T47D (cell line): Measurements from ENCODE around the gene KRT84.

Experiments used
- DNase-seq, 2 experiments: peaks; one replicate each; pipeline versions ENCODE4 v3.0.0 to v3.0.0-alpha.2; 2011 to 2012; ENCODE audit warnings: low read depth in 1 of 2, low spot score in 1 of 2
- JUND ChIP-seq: IDR thresholded peaks from 2 replicates; pipeline ENCODE4 v1.6.1; 2012; ENCODE audit warnings: low read depth
- in situ Hi-C: cut with HindIII; loops from 2 replicates; pipeline ENCODE4 v1.10.0; 2016; ENCODE audit warnings: low sequenced_read_pairs, low pct_unique_long_range_greater_than_20kb

The KRT84 gene

GRCh38 chr12:52403561-52403960 lies 18.1 kb upstream of the KRT84 start:
- no peak for DNase-seq
- in situ Hi-C loops, result no loop called here
- TF ChIP-seq JUND, result no peak

DNA sequence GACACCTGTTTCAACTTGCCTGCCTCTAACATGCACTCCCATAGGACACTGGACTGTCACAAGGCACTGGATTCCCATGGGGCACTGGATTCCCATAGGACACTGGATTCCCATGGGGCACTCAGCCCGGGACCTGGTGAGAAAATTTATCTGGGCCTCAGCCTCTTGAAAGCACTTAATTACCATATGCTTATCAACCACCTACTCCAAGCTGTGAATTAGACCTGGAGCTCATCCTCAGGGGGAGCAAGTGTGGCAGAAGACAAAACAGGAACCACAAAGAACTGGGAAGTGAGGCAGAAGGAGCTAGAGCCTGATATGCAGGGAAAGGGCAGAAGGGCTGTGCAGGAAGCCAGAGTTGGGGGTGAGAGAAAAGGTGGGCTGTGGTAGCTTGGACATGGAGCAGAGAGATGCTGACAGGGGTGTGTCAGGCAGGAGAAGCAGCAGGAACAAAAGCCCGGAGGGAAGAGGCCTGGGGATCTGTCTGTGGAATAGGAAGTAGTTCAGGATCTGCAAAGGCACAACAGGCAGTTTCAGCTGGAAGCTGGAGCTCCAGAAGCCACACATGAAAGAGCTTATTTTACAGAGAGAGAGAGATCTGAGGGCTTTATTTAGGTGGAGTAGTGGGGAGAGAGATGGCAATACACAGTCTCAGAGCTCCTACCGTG lies 17.6 kb upstream of the KRT84 start:
- in situ Hi-C loops, result no loop called here
- no peak for DNase-seq
- TF ChIP-seq JUND, result no peak

DNA sequence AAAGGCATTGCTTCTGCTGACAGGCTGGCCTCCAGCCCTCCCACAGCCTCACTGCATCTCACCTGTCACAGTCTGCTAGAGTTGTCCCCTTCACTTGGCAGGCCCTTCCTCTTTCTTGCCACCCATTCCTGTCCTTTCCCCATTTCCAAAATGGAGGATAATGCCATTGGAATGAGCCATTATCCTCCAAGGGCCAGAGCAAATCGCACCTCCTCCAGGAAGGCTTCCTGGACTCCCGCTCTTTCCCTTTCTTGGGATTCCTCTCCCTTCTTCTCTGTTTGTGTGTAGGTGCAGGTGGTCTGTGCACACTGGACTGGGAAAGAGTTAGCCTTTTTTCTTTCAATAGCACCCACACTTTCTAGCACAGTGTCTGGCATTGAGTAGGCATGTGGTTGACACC lies 16.9 kb upstream of the KRT84 start:
- in situ Hi-C loops, result no loop called here

GRCh38 chr12:52401926-52402325 lies 16.5 kb upstream of the KRT84 start:
- DNase-seq, result no peak
- in situ Hi-C loops, result no loop called here
- TF ChIP-seq JUND, result no peak

More for the DNA sequence above, 16.9 kb upstream of the KRT84 start:
- TF ChIP-seq JUND, result no peak
- no peak for DNase-seq

- in situ Hi-C loops, result no loop called here
- no peak for DNase-seq
- TF ChIP-seq JUND, result no peak
Measured at GRCh38 chr12:52401526-52401925, 16.1 kb upstream of the KRT84 start.

- no peak for DNase-seq
- TF ChIP-seq JUND, result no peak
- in situ Hi-C loops, result no loop called here
Measured at GRCh38 chr12:52400906-52401305, 15.5 kb upstream of the KRT84 start.

GRCh38 chr12:52399756-52400155 lies 14.3 kb upstream of the KRT84 start:
- DNase-seq, result no peak
- in situ Hi-C loops, result no loop called here
- TF ChIP-seq JUND, result no peak

DNA sequence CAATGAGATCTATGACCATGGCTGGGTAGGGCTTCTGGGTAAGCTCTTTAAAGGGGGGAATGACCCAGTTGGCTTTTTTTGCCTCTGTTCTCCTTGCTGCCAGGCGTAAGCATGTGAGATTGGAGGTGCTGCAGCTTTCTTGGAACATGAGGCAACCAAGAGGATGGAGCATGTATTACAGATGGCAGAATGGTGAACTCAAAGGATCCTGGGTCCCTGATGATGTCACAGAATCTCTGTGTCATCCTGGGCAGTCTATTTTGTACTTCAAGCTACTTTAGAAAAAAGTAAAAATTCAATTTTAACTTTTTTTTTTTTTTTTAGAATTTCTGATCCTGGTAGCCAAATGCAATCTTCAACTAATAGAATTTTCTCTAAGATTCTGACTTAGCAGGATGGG lies 12.7 kb upstream of the KRT84 start:
- no peak for TF ChIP-seq JUND
- peak in 1 of 2 experiments; percentile 14 for DNase-seq
- in situ Hi-C loops, result no loop called here

DNA sequence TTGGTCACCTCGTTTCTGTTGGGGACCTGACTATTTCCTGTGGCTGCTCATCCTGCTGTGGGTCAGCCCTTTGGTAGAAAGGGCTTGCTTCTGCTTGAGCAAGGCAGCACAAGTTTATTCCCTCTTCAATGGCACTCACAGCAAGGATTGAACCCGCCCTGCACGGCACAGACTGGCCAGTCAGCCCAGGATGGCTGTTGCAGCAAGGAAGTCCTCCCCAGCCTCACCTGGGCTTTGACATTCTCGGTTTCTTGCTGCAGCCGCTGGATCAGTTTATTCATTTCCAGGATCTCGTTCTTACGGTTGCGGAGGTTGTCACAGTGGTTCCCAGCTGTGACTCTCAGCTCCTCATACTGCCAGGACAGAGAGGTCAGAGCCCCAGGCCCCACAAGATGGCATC lies 11.2 kb upstream of the KRT84 start:
- no peak for TF ChIP-seq JUND
- in situ Hi-C loops, result no loop called here
- no peak for DNase-seq

DNA sequence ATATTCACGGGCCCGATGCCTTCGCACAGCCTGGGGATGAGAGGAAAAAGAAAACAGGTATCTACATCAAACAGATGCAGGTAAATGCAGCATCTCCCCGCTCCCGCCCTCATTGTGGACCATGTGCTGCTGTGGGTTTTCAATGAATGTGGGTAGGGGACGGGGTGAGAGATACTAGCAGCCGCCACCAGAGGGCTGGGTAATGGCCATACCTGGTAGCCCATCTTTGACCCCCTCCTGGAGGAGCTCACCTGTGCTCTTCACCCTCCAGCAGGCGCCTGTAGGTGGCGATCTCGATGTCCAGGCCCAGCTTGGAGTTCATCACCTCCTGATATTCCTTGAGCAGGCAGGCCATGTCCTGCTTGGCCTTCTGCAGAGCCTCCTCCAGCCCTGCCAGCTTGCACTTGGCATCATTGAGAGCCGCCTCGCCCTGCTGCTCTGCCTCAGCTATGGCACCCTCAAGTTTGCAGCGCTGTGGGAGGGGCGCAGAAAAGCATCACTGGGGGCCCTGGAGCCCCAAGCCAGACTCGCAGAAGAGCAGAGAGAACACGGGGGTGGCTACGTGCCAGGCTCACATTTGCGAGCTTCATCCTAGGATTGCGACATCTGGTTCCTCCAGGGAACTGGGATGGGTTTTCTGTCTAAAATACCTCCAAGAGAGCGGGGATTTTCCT lies 10.4 kb upstream of the KRT84 start:
- in situ Hi-C loops, result no loop called here
- DNase-seq, result peak in 1 of 2 experiments; percentile 71
- TF ChIP-seq JUND, result no peak

- DNase-seq, result no peak
- in situ Hi-C loops, result no loop called here
- TF ChIP-seq JUND, result no peak
Measured at GRCh38 chr12:52394836-52395405, 9.5 kb upstream of the KRT84 start.

- in situ Hi-C loops, result no loop called here
- no peak for DNase-seq
- no peak for TF ChIP-seq JUND
Measured at GRCh38 chr12:52392465-52393007, 7.1 kb upstream of the KRT84 start.

DNA sequence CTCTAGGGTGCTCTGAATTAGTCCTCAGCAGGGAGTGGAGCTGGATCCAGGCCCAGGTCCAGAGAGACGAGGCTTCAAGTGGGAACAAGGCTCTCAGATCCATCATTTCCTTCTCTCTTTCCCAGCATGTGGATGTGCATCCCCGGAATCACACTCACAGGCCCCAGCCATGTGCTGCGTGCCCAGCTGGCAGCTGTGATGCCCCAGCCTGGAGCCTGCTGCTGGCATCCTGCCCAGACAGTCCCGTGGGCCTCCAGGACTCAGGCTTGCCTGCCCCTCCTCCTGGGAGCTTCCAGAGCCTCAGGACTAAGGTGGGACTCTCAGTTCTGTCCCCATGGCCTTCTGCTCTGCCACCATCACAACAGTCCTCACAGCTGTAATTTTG lies 6.2 kb upstream of the KRT84 start:
- DNase-seq, result no peak
- in situ Hi-C loops, result no loop called here

More for the DNA sequence above, 6.2 kb upstream of the KRT84 start:
- no peak for TF ChIP-seq JUND
